OCI-LY1 (cell line): ENCODE data around the gene UQCRHL.
A peak's percentile ranks its signal among the peaks of the same experiment; 100 is the strongest.
"Not testable (repeated sequence)": the region's sequence is repeated elsewhere in the genome, so short reads cannot be mapped to it uniquely, and the experiment has no call there.

ENCODE experiments used
- H2AFZ ChIP-seq: fragments of 200-600 bp; sonication (generic), shearing (Covaris generic); 2 replicates; pipeline ENCODE4 v1.6.0; 2014; ENCODE audit warnings: antibody characterized with exemption, mild to moderate bottlenecking, low read length
- H3F3A ChIP-seq: fragments of 200-600 bp; sonication (generic), shearing (Covaris generic); 2 replicates; pipeline ENCODE4 v1.6.0; 2014; ENCODE audit warnings: mild to moderate bottlenecking, antibody characterized with exemption, low read length, moderate library complexity; ENCODE audit not compliant: insufficient read depth
- H3K27ac ChIP-seq: fragments of 200-600 bp; sonication (generic); 2 replicates; pipeline ENCODE4 v1.5.1; 2014; ENCODE audit warnings: low read length, mixed run types, mild to moderate bottlenecking, low read depth; ENCODE audit not compliant: poor library complexity, severe bottlenecking
- H3K27me3 ChIP-seq: fragments of 200-600 bp; sonication (generic); 2 replicates; pipeline ENCODE4 v1.6.0; 2014; ENCODE audit warnings: antibody characterized with exemption, mild to moderate bottlenecking, low read length, moderate library complexity; ENCODE audit not compliant: insufficient read depth
- H3K36me3 ChIP-seq: fragments of 200-600 bp; sonication (generic); 2 replicates; pipeline ENCODE4 v1.6.1; 2014; ENCODE audit warnings: mild to moderate bottlenecking, antibody characterized with exemption, low read length, moderate library complexity, mixed read lengths; ENCODE audit not compliant: insufficient read depth
- H3K4me1 ChIP-seq: fragments of 200-600 bp; sonication (generic); 2 replicates; pipeline ENCODE4 v1.5.1; 2014; ENCODE audit warnings: mild to moderate bottlenecking, low read length, moderate library complexity; ENCODE audit not compliant: insufficient read depth, severe bottlenecking
- H3K4me2 ChIP-seq: fragments of 200-600 bp; sonication (generic), shearing (Covaris generic); 2 replicates; pipeline ENCODE4 v1.6.1; 2014; ENCODE audit warnings: low read length
- H3K4me3 ChIP-seq: fragments of 200-600 bp; sonication (generic); 2 replicates; pipeline ENCODE4 v1.5.1; 2014; ENCODE audit warnings: low read length, low read depth, mild to moderate bottlenecking, mixed read lengths; ENCODE audit not compliant: poor library complexity, severe bottlenecking
- H3K79me2 ChIP-seq: fragments of 200-600 bp; shearing (Covaris generic); 2 replicates; pipeline ENCODE4 v1.6.1; 2016; ENCODE audit warnings: mixed run types, low read length, mixed read lengths; ENCODE audit not compliant: insufficient read depth
- H3K9ac ChIP-seq: fragments of 200-600 bp; sonication (generic), shearing (Covaris generic); 2 replicates; pipeline ENCODE4 v1.6.1; 2014; ENCODE audit warnings: mild to moderate bottlenecking, low read length, mixed read lengths
- H3K9me2 ChIP-seq: fragments of 200-600 bp; sonication (generic), shearing (Covaris generic); 2 replicates; pipeline ENCODE4 v1.6.1; 2014; ENCODE audit warnings: low read depth, mild to moderate bottlenecking, low read length, mixed read lengths
- H3K9me3 ChIP-seq: fragments of 200-600 bp; shearing (Covaris generic); 2 replicates; pipeline ENCODE4 v1.6.1; 2014; ENCODE audit warnings: low read length, mixed read lengths
- H4K20me1 ChIP-seq: fragments of 200-600 bp; sonication (generic), shearing (Covaris generic); 2 replicates; pipeline ENCODE4 v1.6.0; 2016; ENCODE audit warnings: mild to moderate bottlenecking, low read length; ENCODE audit not compliant: insufficient read depth
- CTCF ChIP-seq: fragments of 200-600 bp; sonication (generic), shearing (Covaris generic); IDR thresholded peaks from 2 replicates; pipeline ENCODE4 v1.5.1; 2017; ENCODE audit warnings: mild to moderate bottlenecking, antibody characterized with exemption, low read length, moderate library complexity, mixed read lengths
- EZH2 ChIP-seq: fragments of 200-600 bp; sonication (generic), shearing (Covaris generic); IDR thresholded peaks from 2 replicates; pipeline ENCODE4 v1.8.0; 2017; ENCODE audit warnings: borderline replicate concordance, mixed run types, mild to moderate bottlenecking, antibody characterized with exemption, low read length, moderate library complexity, mixed read lengths

The UQCRHL gene

GRCh38 chr1:15838721-15839120, 31.3 kb upstream of the UQCRHL start:
- no peak overlapping the region for H2AFZ ChIP-seq
- no peaks in the 10 kb centered on the region for H3K9me3 ChIP-seq
- no peaks in the 10 kb centered on the region for H4K20me1 ChIP-seq
- no peak overlapping the region for H3K4me3 ChIP-seq
- H3K9me2 ChIP-seq = no peaks in the 10 kb centered on the region
- H3K27ac ChIP-seq = peak overlapping the region; percentile 98
- H3K79me2 ChIP-seq = no peaks in the 10 kb centered on the region; the same call in 1 of the 2 replicates
- peaks cover 14% of the 10 kb centered on the region for H3F3A ChIP-seq
- no peaks in the 10 kb centered on the region for H3K36me3 ChIP-seq
- H3K4me1 ChIP-seq = peaks cover 36% of the 10 kb centered on the region
- TF ChIP-seq CTCF = no peak
- no peak for TF ChIP-seq EZH2
- no peaks in the 10 kb centered on the region for H3K27me3 ChIP-seq
- no peak overlapping the region for H3K9ac ChIP-seq
- H3K4me2 ChIP-seq = no peak overlapping the region

DNA sequence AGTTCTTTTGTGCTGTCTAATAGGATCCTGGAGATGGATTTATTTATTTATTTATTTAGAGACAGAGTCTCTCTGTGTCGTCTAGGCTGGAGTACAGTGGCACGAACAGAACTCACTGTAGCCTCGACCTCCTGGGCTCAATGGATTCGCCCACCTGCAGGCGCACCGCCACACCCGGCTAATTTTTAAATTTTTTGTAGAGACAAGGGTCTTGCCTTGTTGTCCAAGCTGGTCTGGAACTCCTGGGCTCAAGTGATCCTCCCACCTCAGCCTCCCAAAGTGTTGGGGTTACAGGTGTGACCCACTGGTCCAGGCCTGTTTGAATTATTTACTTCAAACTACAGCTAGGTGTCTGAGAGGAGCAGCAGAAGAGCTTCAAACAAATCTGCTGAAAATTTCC, 30.5 kb upstream of the UQCRHL start:
- Histone ChIP-seq H2AFZ (no peak overlapping the region), H3K4me2 (peak overlapping the region; percentile 93), H3K36me3 (no peaks in the 10 kb centered on the region), H3F3A (peaks cover 14% of the 10 kb centered on the region), H3K4me1 (peaks cover 40% of the 10 kb centered on the region), H4K20me1 (no peaks in the 10 kb centered on the region), H3K27ac (peak overlapping the region; percentile 98), H3K9me3 (no peaks in the 10 kb centered on the region), H3K9ac (peak overlapping the region; percentile 84), H3K9me2 (no peaks in the 10 kb centered on the region), H3K4me3 (no peak overlapping the region), H3K79me2 (no peaks in the 10 kb centered on the region; the same call in 1 of the 2 replicates), H3K27me3 (no peaks in the 10 kb centered on the region)
- TF ChIP-seq CTCF = no peak
- TF ChIP-seq EZH2 = no peak

GRCh38 chr1:15836772-15837669, 29.6 kb upstream of the UQCRHL start:
- Histone ChIP-seq H3K4me1 (peaks cover 49% of the 10 kb centered on the region), H3K9ac (peak overlapping the region; percentile 84), H4K20me1 (no peaks in the 10 kb centered on the region), H3K4me3 (peak overlapping the region; percentile 77), H3K36me3 (no peaks in the 10 kb centered on the region), H3K27ac (peak overlapping the region; percentile 98), H3F3A (peaks cover 14% of the 10 kb centered on the region), H3K9me3 (no peaks in the 10 kb centered on the region), H3K9me2 (no peaks in the 10 kb centered on the region), H3K4me2 (peak overlapping the region; percentile 93), H3K79me2 (no peaks in the 10 kb centered on the region; the same call in 1 of the 2 replicates), H2AFZ (no peak overlapping the region; the same call in 1 of the 2 replicates), H3K27me3 (no peaks in the 10 kb centered on the region)
- TF ChIP-seq CTCF (no peak), EZH2 (no peak)

- H2AFZ ChIP-seq, H3K79me2 ChIP-seq, H3K9me3 ChIP-seq, H3K9me2 ChIP-seq, H4K20me1 ChIP-seq, H3K36me3 ChIP-seq, H3K27me3 ChIP-seq: not testable (repeated sequence)
- peak overlapping the region; percentile 77 for H3K4me3 ChIP-seq
- peak overlapping the region; percentile 84 for H3K9ac ChIP-seq
- H3F3A ChIP-seq = peaks cover 14% of the 10 kb centered on the region
- H3K4me2 ChIP-seq = peak overlapping the region; percentile 93
- H3K4me1 ChIP-seq = peaks cover 55% of the 10 kb centered on the region
- H3K27ac ChIP-seq = peak overlapping the region; percentile 98
These were observed 29.0 kb upstream of the UQCRHL start for GRCh38 chr1:15836511-15836771.
